ENCODE measurements around the gene ANTXR2.

The ANTXR2 gene

GRCh38 chr4:80091184-80091583 lies 18.2 kb upstream of the ANTXR2 start:
- H3K36me3 Mint-ChIP-seq (ENCODE audit: low read depth): no peaks in the 10 kb centered on the region
- no peaks in the 10 kb centered on the region for H3K4me1 Mint-ChIP-seq
- DNase-seq: no peak
- peaks cover 7% of the 10 kb centered on the region for H3K27me3 Mint-ChIP-seq (ENCODE audit: low read depth, poor library complexity)
- no peak overlapping the region for H3K4me3 Mint-ChIP-seq
- TF ChIP-seq, protein P1, sequence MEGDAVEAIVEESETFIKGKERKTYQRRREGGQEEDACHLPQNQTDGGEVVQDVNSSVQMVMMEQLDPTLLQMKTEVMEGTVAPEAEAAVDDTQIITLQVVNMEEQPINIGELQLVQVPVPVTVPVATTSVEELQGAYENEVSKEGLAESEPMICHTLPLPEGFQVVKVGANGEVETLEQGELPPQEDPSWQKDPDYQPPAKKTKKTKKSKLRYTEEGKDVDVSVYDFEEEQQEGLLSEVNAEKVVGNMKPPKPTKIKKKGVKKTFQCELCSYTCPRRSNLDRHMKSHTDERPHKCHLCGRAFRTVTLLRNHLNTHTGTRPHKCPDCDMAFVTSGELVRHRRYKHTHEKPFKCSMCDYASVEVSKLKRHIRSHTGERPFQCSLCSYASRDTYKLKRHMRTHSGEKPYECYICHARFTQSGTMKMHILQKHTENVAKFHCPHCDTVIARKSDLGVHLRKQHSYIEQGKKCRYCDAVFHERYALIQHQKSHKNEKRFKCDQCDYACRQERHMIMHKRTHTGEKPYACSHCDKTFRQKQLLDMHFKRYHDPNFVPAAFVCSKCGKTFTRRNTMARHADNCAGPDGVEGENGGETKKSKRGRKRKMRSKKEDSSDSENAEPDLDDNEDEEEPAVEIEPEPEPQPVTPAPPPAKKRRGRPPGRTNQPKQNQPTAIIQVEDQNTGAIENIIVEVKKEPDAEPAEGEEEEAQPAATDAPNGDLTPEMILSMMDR (IDR thresholded peaks at IDR 0.05): no peak
- H3K9me3 Mint-ChIP-seq: no peaks in the 10 kb centered on the region
- no peak overlapping the region for H3K27ac Mint-ChIP-seq

DNA sequence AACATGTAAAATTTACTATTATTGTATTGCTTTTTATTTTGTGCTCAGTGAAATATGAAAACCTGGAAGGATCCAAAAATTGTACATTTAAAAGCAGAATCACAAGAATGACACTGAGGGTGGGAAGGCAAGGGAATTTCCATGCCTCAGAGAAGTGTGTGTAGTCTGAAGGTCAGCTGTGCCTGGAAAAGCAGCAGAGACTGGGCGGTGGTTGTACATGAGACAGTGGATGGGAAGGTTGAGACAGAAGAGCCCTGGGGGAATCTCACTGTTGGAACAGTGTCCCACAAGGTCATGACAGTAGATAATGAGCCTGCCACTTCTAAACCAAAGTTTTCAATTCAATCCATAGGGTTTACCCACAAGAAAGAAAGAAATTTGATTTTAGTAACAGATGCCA lies 17.1 kb upstream of the ANTXR2 start:
- H3K27me3 Mint-ChIP-seq (ENCODE audit: low read depth, poor library complexity): peaks cover 7% of the 10 kb centered on the region
- H3K27ac Mint-ChIP-seq: no peak overlapping the region

DNA sequence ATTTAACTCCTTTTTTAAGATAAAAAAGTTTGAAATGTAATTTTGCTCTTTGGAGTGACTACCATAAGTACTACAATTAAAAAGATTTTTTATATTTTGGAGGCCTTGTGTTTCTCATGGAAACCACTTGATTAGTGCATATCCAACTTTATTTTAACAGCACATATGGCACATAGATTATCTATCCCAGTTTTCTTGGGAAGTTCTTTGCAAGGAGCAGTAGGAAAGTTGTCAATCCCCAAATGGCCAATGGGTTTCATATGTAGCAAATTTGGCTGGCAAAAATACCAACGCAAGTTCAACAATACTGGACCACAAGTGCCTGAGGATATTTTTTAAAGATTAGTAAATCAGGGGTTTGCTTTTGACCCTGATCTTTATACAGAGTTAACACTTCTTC lies 15.4 kb upstream of the ANTXR2 start:
- no peak for DNase-seq
- no peak overlapping the region for H3K27ac Mint-ChIP-seq

More for the DNA sequence above, 17.1 kb upstream of the ANTXR2 start:
- Mint-ChIP-seq H3K9me3 (no peaks in the 10 kb centered on the region), H3K4me3 (no peak overlapping the region), H3K4me1 (no peaks in the 10 kb centered on the region), H3K36me3 (ENCODE audit: low read depth) (no peaks in the 10 kb centered on the region)
- DNase-seq: no peak
- TF ChIP-seq, protein P1 (IDR thresholded peaks at IDR 0.05): no peak

GRCh38 chr4:80086296-80086695 lies 13.3 kb upstream of the ANTXR2 start:
- Mint-ChIP-seq H3K4me3 (no peak overlapping the region), H3K4me1 (no peaks in the 10 kb centered on the region), H3K9me3 (peaks cover 3% of the 10 kb centered on the region), H3K27ac (no peak overlapping the region), H3K27me3 (ENCODE audit: low read depth, poor library complexity) (peaks cover 2% of the 10 kb centered on the region), H3K36me3 (ENCODE audit: low read depth) (no peaks in the 10 kb centered on the region)
- DNase-seq: no peak
- TF ChIP-seq, protein P1 (IDR thresholded peaks at IDR 0.05): no peak

More for the DNA sequence above, 15.4 kb upstream of the ANTXR2 start:
- Mint-ChIP-seq H3K27me3 (ENCODE audit: low read depth, poor library complexity) (peaks cover 7% of the 10 kb centered on the region), H3K4me1 (no peaks in the 10 kb centered on the region), H3K36me3 (ENCODE audit: low read depth) (no peaks in the 10 kb centered on the region), H3K4me3 (no peak overlapping the region), H3K9me3 (no peaks in the 10 kb centered on the region)
- TF ChIP-seq, protein P1 (IDR thresholded peaks at IDR 0.05): no peak

- no peak for DNase-seq
- H3K9me3 Mint-ChIP-seq: peaks cover 3% of the 10 kb centered on the region
- H3K36me3 Mint-ChIP-seq (ENCODE audit: low read depth): no peaks in the 10 kb centered on the region
- H3K4me3 Mint-ChIP-seq: no peak overlapping the region
- H3K4me1 Mint-ChIP-seq: no peaks in the 10 kb centered on the region
- peaks cover 2% of the 10 kb centered on the region for H3K27me3 Mint-ChIP-seq (ENCODE audit: low read depth, poor library complexity)
- TF ChIP-seq, protein P1 (IDR thresholded peaks at IDR 0.05): no peak
- no peak overlapping the region for H3K27ac Mint-ChIP-seq
These were observed 12.1 kb upstream of the ANTXR2 start for GRCh38 chr4:80085081-80085480.

DNA sequence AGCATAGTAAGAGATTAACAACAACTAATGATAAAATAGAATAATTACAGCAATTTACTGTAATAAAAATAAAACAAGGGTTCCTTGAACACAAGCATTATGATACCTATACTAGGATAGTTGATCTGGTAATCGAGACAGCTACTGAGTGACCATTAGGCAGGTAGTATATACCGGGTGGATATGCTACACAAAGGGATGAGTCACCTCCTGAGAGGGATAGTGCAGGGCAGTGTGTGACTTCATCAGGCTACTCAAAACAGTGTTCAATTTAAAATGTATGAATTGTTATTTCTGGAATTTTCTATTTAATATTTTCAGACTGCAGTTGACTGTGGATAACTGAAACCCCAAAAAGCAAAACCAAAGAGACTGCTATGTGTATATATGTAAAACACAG lies 9.7 kb upstream of the ANTXR2 start:
- no peak for DNase-seq
- peaks cover 2% of the 10 kb centered on the region for H3K27me3 Mint-ChIP-seq (ENCODE audit: low read depth, poor library complexity)
- peaks cover 3% of the 10 kb centered on the region for H3K9me3 Mint-ChIP-seq
- no peaks in the 10 kb centered on the region for H3K36me3 Mint-ChIP-seq (ENCODE audit: low read depth)
- no peak overlapping the region for H3K27ac Mint-ChIP-seq
- H3K4me1 Mint-ChIP-seq: no peaks in the 10 kb centered on the region
- no peak overlapping the region for H3K4me3 Mint-ChIP-seq
- TF ChIP-seq, protein P1 (IDR thresholded peaks at IDR 0.05): no peak

All from nephron progenitor cell (in vitro differentiated cells).